Measurements from ENCODE around the gene DCDC2C. TPM values are rescaled to one million over a fixed set of nuclear protein-coding genes. Genes with fewer than 3 reads are reported as not detected.

The DCDC2C gene
- total RNA-seq, 1 experiment from 2014 or later = not detected

GRCh38 chr2:3787768-3788167 lies 84.4 kb downstream of the DCDC2C start:
- ATAC-seq (no peak), DNase-seq (ENCODE audit: low spot score) (no peak)
- H3K4me3 Mint-ChIP-seq = no peak overlapping the region
- ChIA-PET POLR2A (no interaction called here), CTCF (no interaction called here)
- H3K9me3 Mint-ChIP-seq = peaks cover 77% of the 10 kb centered on the region
- H3K4me1 Mint-ChIP-seq = no peaks in the 10 kb centered on the region
- H3K36me3 Mint-ChIP-seq = peaks cover 47% of the 10 kb centered on the region
- TF ChIP-seq ERG (CRISPR knock-in tag; IDR thresholded peaks at IDR 0.05) = no peak
- no peak for TF ChIP-seq SP1 (CRISPR knock-in tag; conservative IDR thresholded peaks at IDR 0.05)
- no peak for TF ChIP-seq ZNF281 (CRISPR knock-in tag; IDR thresholded peaks at IDR 0.05)
- TF ChIP-seq ZNF425 (CRISPR knock-in tag; conservative IDR thresholded peaks at IDR 0.05) = no peak
- no peak for TF ChIP-seq USF1 (CRISPR knock-in tag; IDR thresholded peaks at IDR 0.05)
- no peak for TF ChIP-seq KAT7 (CRISPR knock-in tag; IDR thresholded peaks at IDR 0.05; ENCODE audit: borderline replicate concordance)
- TF ChIP-seq MLX (CRISPR knock-in tag; IDR thresholded peaks at IDR 0.05) = no peak
- no peak for TF ChIP-seq CDX4 (CRISPR knock-in tag; IDR thresholded peaks at IDR 0.05; ENCODE audit: borderline replicate concordance)
- TF ChIP-seq NR1H2 (CRISPR knock-in tag; IDR thresholded peaks at IDR 0.05) = no peak
- TF ChIP-seq E2F1 (CRISPR knock-in tag; IDR thresholded peaks at IDR 0.05) = no peak
- no peak for TF ChIP-seq OVOL2 (CRISPR knock-in tag; IDR thresholded peaks at IDR 0.05; ENCODE audit: borderline replicate concordance)
- TF ChIP-seq SMAD3 (CRISPR knock-in tag; IDR thresholded peaks at IDR 0.05; ENCODE audit: borderline replicate concordance) = no peak
- TF ChIP-seq IRF1 (CRISPR knock-in tag; IDR thresholded peaks at IDR 0.05) = no peak
- no peak for TF ChIP-seq ZNF532 (CRISPR knock-in tag; IDR thresholded peaks at IDR 0.05; ENCODE audit: borderline replicate concordance)
- TF ChIP-seq ZNF263 (CRISPR knock-in tag; IDR thresholded peaks at IDR 0.05; ENCODE audit: low read depth) = no peak
- no peak for TF ChIP-seq TEAD4 (CRISPR knock-in tag; IDR thresholded peaks at IDR 0.05)
- no peak for TF ChIP-seq HMGA2 (CRISPR knock-in tag; IDR thresholded peaks at IDR 0.05)
- no peak for TF ChIP-seq MXD4 (CRISPR knock-in tag; IDR thresholded peaks at IDR 0.05; ENCODE audit: borderline replicate concordance)
- TF ChIP-seq JAZF1 (CRISPR knock-in tag; IDR thresholded peaks at IDR 0.05) = no peak
- H3K27ac Mint-ChIP-seq = no peak overlapping the region
- H3K27me3 Mint-ChIP-seq (ENCODE audit: low read depth) = peaks cover 17% of the 10 kb centered on the region

Measured in WTC11 (cell line).